Astrocyte of the spinal cord (primary cell): Measurements from ENCODE around the gene JUN.

Experiments used
- DNase-seq: peaks from one replicate; pipeline ENCODE4 v3.0.0; 2011; ENCODE audit warnings: low read depth, low spot score
- H3K4me3 ChIP-seq: 2 replicates; pipeline ENCODE4 v1.5.1; 2011; ENCODE audit warnings: low read depth, mild to moderate bottlenecking, low read length, moderate library complexity
- CTCF ChIP-seq: IDR thresholded peaks from 2 replicates; pipeline ENCODE4 v1.5.1; 2012; ENCODE audit warnings: low read depth, mild to moderate bottlenecking, low read length, inconsistent platforms
- in situ Hi-C: cut with HindIII; loops from 2 replicates; pipeline ENCODE4 v1.10.0; 2017; ENCODE audit warnings: low sequenced_read_pairs

Gene JUN

DNA sequence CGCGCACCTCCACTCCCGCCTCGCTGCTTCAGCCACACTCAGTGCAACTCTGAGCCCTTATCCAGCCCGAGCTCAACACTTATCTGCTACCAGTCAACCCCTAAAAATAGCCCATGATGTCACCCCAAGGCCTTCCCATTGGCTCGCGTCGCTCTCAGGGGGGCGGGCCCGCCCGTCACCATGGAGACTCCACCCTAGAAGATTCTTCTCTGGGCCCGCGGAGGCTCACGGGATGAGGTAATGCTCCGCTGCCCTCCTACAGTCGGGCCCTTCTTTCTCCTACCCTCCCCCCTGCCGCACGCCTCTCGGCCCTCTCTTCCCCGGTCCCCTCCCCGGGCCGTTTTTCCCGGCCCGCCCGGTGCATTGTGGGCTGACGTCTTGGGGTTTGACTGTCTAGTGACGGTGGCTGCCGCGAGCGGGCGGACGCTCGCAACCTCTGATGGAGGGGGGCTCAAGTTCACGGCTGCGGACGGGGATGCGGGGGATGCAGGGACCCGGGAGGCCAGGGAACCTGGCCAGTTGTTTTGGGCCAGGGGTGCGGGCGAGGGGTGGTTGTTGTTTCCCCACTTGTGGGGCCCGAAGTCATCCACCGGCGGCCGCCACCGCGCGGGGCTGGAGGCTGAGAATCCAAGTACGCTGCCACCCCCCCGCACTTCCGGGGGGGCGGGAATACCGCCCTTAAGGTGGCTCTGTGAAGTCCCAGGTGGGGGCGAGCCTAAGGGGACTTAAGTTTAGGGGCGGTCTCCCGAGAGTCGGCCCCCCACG, at the start of gene JUN:
Gene JUN (minus strand): TSS at position 55 of the 765 bp plus-strand sequence. CDS start 977 bp downstream, outside the sequence.
- in situ Hi-C loops = no loop called here
- DNase-seq = peak; percentile 100
- H3K4me3 ChIP-seq = peak within 1 kb of the TSS; percentile 67
- no peak for TF ChIP-seq CTCF

GRCh38 chr1:58833166-58833565, 49.3 kb upstream of the JUN start:
- in situ Hi-C loops = no loop called here
- H3K4me3 ChIP-seq = no peak overlapping the region
- no peak for DNase-seq
- TF ChIP-seq CTCF = no peak

DNA sequence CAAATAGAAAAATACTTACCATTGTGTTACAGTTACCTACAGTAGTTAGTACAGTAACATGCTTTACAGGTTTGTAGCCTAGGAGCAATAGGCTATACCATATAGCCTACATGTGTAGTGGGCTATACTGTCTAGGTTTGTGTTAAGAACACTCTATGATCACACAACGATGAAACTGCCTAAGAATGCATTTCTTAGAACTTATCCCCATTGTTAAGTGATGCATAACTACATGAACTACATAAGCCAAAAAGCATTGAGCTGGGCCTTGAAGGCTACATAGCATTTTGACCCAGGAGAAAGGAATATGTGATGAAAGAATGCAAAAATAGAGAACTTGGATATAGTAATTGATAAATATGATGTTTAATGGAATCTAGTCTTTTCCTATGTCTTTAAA, 46.4 kb upstream of the JUN start:
- no peak for DNase-seq
- H3K4me3 ChIP-seq = no peak overlapping the region
- in situ Hi-C loops = no loop called here

DNA sequence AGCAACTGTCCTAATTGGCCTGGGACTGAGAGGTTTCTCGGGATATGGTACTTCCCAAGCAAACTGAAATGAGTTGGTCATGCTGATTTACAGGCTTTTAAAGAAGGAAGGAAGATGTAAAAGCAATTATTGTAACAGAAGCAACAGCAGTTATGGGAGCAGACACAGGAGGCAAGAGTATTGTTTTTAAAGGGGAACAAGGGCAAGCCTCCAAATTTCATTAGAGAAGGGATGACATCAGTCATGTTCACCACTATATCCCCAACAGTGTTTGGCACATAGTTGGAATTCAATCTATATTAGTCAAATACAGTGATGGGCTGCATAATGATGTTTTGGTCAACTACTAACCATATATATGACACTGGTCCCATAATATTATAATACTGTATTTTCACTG, 46.0 kb upstream of the JUN start:
- H3K4me3 ChIP-seq = no peak overlapping the region
- in situ Hi-C loops = no loop called here
- DNase-seq = peak; percentile 27
- TF ChIP-seq CTCF = no peak

More for the DNA sequence above, 46.4 kb upstream of the JUN start:
- TF ChIP-seq CTCF = no peak

GRCh38 chr1:58827298-58827697, 43.5 kb upstream of the JUN start:
- no peak overlapping the region for H3K4me3 ChIP-seq
- DNase-seq = no peak
- no peak for TF ChIP-seq CTCF
- in situ Hi-C loops = no loop called here

- TF ChIP-seq CTCF = no peak
These were observed 41.0 kb upstream of the JUN start for GRCh38 chr1:58824753-58825389.

More at GRCh38 chr1:58824753-58825389, 41.0 kb upstream of the JUN start:
- in situ Hi-C loops = no loop called here
- no peak for DNase-seq
- H3K4me3 ChIP-seq = no peak overlapping the region
